T-helper 2 cell (primary cell): Measurements from ENCODE around the gene VSTM2B.
"Not testable (repeated sequence)": the region's sequence is repeated elsewhere in the genome, so short reads cannot be mapped to it uniquely, and the experiment has no call there.

Experiments
- DNase-seq, 5 experiments: peaks; one replicate each; pipeline versions ENCODE4 v3.0.0 to v3.0.0-alpha.2; 2012 to 2022

VSTM2B gene

DNA sequence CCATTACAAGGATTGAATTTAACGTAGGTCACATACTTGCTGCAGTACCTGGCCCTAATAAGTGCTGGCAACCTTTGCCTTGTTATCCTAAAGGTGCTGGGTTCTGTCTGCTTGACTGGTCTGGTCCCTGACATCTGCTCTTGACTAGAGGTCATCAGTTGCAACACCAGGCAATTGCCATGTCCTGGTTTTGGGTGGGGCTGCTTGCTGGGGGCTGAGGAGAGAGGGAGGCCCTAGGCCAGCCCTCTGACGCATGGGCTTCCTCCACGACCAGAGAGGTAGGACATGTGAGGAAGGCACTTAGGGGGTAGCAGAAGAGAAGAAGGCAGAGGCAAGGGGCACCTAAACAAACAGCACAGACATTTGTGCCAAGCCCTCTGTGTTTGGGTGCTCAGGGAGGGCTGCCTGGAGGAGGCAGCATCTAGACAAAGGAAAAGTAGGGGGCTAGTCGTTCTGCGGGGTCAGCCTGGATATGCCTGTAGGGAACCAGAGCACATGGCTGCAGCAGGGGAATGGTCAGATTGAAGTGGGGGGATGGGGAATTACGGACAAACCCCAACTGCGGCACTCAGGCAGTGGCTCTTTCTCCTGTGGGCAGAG is 21.7 kb downstream of the VSTM2B start:
- DNase-seq, result no peak

DNA sequence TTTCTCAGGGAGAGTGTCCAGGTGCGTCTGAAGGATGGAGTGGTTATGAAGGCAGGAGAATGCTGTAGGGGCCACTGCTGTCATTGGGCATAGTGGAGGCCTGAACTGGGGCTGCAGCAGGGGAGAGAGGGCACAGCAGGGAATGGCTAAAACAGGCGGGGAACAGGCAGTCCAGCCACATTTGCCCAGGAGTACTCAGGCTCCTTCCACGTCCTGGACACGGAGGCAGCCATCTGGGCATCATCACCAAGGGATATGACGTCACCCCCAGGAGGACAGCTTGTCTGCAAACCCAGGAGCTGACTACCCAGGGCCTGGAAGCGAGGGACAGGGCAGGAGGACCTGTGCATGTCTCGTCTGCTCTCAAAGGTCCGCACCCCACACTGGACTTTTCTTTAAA is 22.2 kb downstream of the VSTM2B start:
- DNase-seq, result no peak

DNA sequence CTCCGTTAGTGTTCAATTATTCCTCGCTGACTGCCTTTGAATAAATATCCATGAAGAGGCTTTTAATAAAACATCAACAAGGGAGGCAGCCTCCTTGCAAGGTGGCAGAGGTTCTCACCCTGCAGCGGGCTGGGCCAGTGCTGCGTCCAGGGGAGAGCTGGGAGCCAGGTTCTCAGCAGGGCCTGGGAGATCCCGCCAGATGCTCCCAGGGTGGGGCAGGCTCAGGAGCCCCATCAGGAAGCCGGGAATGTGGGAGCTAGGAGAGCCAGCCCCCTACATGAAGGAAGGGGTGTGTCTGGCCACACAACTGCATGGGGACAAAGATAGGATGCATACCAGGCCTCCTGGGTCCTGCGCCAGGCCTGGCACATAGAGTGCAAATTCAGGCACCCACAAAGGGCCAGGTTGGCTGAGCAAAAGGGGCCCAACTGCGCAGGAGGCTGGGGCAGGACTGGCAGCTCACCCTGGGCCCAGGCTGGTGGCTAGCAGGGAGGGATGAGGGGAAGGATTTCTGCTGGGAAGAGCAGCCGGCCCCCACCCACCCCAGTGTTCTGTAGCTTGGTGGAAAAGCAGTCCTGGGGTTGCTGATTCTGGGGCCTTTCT is 22.8 kb downstream of the VSTM2B start:
- DNase-seq, result no peak

DNA sequence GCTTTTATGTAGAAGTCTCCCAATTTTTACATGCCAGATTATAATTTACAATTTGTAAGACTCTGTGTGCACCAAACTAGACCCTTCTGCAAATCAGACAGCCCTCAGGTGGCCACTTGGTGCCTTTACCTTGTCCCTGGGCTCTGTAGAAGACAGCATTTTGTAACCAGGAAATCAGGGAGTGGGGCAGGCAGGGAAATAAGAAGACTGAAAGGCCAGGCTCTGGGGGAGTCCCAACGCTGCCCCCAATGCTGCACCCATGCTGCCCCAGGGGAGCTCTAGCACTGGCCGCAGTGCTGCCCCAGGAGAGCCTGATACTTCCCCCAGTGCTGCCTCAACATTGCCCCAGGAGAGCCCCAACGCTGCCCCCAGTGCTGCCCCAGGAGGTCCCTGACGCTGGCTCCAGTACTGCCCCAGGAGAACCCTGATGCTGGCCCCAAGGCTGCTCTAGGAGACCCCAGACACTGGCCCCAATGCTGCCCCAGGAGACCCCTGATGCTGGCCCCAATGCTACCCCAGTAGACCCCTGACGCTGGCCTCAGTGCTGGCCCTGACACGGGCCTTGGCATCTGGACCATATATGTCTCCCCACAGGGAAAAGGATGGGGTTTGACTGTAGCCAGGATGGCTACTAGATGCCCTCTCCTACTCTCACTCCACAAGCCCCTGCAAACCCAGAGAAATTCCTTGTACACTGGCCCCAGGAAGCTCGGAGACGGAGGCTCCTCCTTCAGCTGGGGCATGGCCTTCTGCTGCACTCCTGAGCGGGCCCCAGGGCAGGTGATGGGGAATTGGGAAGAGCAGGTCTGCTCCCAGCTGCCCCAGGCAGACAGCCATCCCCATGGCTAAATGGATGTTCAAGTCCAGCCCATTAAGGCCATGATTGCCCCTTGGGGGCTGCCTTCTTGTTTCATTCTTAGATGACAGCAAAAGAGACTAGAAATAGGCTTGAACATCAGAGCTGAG is 23.6 kb downstream of the VSTM2B start:
- no peak for DNase-seq

DNA sequence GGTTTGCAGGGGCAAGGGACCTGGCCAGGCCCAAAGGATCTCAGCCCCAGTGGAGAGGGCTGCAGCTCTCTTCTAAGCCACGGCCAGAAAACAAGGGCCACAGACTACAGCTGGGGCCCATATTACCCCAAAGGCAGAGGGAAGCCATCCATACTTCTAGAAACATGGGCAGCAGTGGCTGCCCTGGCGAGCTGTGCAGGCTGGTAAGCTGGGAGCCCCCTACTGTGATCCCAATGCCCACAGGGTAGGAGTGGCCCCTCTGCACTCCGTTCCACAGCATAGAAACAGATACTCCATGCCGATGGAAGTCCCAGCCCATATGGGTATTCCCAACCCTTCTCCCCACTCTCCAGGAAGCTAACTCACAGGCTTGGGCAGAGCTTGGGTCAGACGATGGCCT is 25.1 kb downstream of the VSTM2B start:
- no peak for DNase-seq

DNA sequence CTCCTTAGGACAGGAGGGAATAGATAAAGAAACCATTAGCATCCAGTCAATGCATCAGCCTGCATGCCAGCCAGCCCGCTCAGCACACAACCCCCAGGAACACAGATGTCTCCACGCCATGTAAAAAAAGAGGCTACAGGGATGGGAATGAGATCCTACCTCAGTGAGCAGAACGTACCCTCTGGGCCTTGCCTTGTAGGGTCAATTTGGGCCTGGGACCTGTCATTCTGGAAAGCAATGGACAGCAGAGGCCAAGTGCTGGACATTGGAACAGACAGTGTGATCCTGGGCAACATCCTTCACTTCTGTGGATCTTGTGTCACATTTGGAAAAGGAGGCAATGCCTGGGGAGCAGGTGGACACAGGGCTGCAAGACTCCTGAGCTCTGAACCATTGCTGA is 26.0 kb downstream of the VSTM2B start:
- DNase-seq, result no peak

DNA sequence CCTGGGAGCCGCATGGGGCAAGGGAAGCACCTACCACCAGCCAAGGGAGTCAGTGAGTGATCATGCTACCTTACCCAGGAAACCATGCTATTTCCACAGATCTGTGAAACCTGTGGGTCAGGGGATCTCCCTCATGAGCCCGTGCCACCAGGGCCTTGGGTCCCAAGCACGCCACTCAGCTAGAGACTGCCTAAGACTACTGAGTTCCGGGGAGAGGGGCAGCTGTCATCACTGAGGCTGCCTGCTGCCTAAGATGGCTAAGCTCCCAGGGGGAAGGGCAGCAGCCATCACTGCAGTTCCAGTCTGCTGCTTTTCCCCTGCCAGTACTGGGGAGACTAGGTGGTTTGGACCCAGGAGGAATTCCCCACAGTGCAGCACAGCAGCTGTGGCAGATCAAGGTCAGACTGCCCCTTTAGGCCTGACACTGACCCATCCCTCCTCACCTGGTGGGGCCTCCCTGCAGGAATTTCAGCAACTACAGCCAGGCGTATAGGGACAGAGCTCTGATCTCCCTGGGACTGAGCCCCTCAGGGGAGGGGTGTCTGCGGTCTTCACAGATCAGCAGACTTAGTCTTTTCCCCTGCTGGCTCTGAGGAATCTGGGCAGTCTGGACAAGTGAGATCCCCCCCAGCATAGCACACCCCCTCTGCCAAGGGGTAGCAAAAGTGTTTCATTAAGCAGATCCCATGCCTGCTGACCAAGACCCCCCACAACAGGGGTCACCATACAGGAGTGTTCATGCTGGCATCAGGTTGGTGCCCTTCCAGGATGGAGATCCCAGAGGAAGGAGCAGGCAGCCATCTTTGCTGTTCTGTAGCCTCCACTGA is 26.9 kb downstream of the VSTM2B start:
- DNase-seq, result no peak

DNA sequence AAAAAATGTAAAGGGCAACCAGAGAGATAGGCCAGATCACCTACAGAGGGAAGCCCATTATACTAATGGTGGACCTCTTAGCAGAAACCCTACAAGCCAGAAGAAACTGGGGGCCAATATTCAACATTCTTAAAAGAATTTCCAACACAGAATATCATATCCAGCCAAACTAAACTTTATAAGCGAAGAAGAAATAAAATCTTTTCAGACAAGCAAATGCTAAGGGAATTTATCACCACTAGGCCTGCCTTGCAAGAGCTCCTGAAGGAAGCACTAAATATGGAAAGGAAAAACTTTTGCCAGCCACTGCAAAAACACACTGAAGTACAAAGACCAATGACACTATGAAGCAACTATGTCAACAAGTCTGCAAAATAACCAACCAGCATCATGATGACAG is 28.4 kb downstream of the VSTM2B start:
- no peak for DNase-seq

DNA sequence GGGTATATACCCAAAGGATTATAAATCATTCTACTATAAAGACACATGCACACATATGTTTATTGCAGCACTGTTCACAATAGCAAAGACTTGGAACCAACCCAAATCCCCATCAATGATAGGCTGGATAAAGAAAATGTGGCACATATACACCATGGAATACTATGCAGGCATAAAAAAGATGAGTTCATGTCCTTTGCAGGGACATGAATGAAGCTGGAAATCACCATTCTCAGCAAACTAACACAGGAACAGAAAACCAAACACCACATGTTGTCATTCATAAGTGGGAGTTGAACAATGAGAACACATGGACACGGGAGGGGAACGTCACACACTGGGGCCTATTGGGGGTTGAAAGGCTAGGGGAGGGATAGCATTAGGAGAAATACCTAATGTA is 33.3 kb downstream of the VSTM2B start:
- not testable (repeated sequence) for DNase-seq

DNA sequence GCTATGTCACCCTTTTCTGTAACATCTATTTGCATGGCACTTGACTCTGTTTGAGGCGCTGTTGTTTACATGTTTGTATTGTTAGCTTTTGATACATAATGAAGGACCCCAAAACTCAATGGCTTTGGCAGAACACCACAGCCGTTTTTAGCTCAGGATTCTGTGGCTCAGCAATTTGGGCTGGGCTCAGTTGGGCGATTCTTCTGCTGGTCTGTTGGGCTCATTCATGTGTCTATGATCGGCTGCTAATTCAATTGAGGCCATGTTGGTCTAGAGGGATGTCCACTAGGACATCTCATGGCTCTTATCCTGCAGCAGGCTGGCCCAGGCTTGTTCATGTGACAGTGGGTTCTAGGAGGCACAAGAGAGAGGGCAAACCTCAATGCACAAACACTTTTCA is 33.9 kb downstream of the VSTM2B start:
- no peak for DNase-seq

DNA sequence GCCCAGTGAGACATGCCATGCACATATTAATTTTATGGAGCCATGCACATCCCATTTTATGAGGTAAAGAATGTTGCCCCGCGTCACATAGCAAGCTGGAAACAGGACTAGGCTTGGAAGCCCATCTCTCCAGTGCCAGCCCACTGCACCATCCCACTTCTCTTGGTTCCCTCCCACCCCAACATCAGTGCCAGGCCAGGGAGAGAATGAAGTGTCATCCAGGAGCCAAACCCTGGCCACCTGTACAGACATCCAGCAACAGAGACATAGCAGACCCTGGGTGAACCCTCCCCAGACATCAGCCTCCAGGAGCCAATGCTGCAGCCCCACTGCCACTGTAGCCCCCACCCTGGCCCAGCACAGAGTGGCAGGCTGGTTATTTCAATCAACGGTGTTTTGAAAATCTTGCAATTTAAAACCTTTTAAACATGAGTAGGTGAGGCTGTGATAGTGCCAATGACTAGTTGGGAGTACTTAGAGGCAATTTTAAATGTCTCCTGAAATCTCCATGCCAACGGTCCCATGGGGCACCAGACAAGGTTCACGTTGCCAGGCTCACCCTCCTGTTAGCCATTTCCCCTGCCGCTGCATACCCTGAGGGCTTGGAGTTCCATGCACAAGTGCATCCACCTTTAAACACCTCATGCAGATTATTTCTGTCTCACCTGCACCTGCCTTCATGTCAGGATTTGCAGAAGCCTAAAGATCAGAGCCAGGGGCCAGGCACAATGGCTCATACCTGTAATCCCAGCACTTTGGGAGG is 34.7 kb downstream of the VSTM2B start:
- DNase-seq, result no peak

DNA sequence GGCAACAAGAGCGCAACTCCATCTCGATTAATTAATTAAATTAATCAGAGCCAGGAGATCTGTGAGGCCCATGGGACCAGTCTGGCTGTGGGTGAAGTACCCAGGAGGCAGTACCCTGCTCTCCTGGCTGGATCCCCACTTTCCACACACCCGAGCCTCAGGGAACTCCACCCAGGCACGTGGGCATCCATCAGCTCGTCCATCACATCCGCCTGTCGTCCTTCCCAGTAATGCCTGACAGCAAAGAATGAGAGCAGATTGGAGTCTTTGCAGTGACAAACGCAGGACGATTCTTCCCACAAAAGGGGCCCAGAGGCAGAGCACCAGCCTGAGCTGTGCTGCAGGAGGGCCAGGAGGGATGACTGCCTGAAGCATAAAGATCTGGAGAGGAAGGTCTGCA is 35.8 kb downstream of the VSTM2B start:
- no peak for DNase-seq

DNA sequence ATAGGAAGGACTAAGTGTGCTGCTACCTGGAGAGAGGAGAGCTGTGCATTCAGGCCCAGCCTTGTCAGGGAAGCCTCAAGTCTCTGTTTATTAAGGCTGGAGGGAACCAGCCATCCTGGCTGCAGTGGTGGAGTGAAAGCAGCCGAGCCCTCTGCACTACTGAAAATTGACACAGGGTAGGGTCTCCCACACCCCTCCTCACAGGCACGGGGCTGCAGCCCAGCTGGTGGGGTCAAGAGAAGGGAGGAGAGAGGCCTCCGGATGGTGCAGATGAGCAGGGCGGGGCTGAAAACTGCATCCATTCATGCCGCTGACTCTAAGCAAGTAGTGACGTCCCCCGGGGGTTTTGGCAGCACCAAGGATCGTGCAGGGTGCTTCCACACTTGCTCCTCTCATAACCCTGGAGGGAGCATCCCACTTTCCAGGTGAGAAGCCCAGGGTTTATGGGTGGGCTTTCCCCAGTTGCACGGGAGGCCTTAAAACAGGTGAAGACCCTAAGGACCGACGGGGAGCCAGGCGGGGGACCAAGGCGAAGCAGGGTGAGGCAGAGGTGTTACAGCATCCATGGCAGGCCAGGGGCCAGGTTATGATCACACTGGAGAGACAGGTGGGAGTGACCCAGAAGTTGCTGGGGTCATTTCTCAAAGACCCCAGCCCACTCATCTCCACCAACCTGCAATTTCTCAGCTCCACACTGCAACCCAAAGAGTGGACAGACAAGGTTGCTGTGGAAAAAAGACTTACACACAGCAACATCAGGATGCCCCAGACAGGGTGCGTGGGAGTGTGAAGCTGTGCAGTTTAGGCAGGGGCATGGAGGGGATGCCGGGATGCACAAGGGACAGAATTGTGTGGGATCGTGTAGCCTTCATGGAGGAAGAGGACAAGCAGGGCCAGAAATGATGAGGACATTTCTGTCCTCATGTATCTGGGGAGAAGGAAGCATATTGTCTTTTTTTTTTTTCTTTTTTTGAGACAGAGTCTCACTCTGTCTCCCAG is 36.8 kb downstream of the VSTM2B start:
- no peak for DNase-seq

DNA sequence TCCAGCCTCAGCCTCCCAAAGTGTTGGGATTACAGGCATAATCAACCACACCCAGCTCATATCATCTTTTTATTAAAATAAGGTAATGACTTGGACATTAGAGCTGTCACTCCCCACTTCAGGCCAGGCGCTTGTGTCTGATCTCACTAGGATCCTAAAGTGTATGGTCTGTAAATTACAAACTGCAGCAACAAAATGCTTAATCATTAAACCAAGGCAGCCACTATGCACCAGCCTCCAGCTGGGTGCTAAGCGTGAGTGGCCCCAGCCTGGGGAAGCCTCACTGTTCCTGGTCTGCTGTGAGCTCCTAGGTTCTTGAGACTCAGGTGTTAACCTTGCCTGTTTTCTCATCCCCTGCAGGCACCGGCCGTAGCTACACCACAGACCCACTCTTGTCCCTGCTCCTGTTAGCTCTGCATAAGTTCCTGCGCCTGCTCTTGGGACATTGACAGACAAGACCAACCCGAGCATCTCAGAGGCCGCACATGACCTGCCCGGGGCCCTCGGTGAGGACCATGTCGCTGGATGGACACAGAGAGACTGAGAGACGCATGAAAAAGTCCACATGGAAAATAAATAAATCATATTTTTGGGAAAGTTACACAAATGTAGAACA is 37.8 kb downstream of the VSTM2B start:
- DNase-seq, result no peak

DNA sequence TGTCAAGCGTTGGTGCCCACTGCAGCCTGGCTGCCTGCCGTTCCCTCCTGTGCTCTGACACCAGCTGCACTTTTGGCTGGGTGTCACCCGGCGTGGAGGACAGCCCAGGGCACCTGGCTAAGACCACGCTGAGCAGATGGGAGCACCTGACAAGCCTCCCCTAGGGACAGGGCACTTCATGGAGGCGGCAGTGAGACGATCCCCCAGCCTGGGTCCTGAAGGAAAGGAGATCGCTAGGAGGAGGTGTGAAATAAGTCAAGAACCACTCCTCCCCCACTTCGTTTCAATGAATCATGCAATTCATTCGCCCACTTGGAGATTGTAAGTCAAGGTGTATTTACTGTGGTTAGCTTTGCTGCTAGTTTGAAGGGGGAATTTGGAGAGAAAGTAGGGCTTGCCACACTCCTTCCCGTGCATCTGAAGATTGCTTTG is 38.8 kb downstream of the VSTM2B start:
- no peak for DNase-seq

DNA sequence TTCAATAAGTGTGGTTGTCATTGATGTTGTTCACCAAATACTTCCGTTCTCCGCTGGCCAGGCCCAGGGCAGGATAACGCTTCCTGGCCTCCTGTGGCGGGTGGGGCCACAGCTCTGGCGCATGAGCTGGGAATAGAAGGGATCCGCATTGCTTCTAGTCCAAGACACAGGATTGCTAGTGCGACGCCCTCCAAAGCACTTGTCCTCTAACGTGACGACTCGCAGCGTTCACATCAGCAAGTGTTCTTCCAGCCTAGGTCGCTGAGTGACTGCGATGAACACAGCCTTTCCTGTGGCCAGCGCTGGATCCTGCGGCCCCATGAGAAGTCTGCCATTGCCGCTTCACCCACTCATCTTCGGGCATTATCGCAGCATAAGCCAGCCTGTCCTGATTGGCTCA is 39.4 kb downstream of the VSTM2B start:
- DNase-seq, result no peak

DNA sequence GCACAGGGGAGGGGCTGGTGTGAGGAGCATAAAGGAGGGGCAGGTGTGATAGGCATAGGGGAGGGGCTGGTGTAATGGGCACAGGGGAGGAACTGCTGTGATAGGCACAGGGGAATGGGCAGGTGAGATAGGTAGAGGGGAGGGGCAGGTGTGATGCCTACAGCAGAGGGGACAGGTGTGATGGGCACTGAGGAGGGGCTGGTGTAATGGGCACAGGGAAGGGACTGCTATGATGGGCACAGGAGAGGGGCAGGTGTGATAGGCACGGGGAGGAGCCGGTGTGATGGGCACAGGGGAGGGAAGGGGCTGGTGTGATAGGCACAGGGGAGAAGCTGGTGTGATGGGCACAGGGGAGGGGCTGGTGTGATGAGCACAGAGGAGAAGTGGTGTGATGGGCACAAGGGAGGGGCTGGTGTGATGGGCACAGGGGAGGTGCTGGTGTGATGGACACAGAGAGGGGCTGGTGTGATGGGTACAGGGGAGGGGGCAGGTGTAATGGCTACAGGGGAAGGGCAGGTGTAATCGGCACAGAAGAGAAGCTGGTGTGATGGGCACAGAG is 40.8 kb downstream of the VSTM2B start:
- no peak for DNase-seq

DNA sequence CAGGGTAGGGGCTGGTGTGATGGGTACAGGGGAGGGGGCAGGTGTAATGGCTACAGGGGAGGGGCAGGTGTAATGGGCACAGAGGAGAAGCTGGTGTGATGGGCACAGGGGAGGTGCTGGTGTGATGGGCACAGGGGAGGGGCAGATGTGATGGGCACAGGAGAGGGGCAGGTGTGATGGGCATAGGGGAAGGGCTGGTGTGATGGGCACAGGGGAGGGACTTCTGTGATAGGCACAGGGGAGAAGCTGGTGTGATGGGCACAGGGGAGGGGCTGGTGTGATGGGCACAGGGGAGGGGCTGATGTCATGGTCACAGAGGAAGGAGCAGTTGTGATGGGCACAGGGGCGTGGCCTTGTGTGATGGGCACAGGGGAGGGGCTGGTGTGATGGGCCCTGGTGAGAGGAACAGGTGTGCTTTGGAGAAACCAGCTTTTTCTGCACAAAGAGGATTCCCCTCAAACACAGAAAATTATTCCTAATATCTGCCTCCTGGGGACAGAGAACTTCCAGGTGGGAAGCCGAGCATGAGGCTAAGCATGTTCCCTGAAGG is 41.6 kb downstream of the VSTM2B start:
- DNase-seq, result no peak
